K562 (cell line): ENCODE measurements around the gene ARHGEF40. TPM values are rescaled to one million over a fixed set of nuclear protein-coding genes. Genes with fewer than 3 reads are reported as not detected.

Source experiments
- ATAC-seq: fragments of 200-7000 bp; cut with Tn5 transposase; 3 replicates; pipeline ENCODE4 v1.9.1; 2020; ENCODE audit warnings: moderate library complexity
- BruUV-seq: library from RNA; stranded (reverse); fragments of 400-500 nt; replicated peaks from 2 replicates; lab custom pipeline; 2021; lab: Mats Ljungman, UMichigan
- CTCF ChIA-PET: fragments of 300-600 bp; formaldehyde crosslinking; extraction: SDS; loops from one replicate; lab custom pipeline; 2021; ENCODE audit warnings: low intra/inter-chr PET ratio; lab: Yijun Ruan, JAX
- POLR2A ChIA-PET: fragments of 300-600, 350-650 bp; sonication (Branson Sonifier 250); formaldehyde crosslinking; extraction: SDS; loops from one replicate; lab custom pipeline; 2021; ENCODE audit warnings: antibody characterized with exemption, inconsistent platforms; lab: Yijun Ruan, JAX
- DNase-seq, 4 experiments: peaks; one replicate each; pipeline versions ENCODE4 v3.0.0 to v3.0.0-alpha.2; 2011 to 2018; ENCODE audit warnings: low spot score in 3 of 4, mixed read lengths in 3 of 4; ENCODE audit errors: extremely low read depth in 1 of 4
- FAIRE-seq: peaks from 2 replicates; lab custom pipeline; 2011; peaks lifted over from hg19 to GRCh38; lab: Jason Lieb, UNC
- H2AFZ ChIP-seq: 2 replicates; pipeline ENCODE4 v1.6.0; 2011; ENCODE audit warnings: low read depth, low read length, control low read depth, inconsistent platforms
- H3K27ac ChIP-seq: fragments of 200-600 bp; 3 replicates; pipeline ENCODE4 v1.8.0; 2011; ENCODE audit warnings: low read depth, mild to moderate bottlenecking, control low read depth, inconsistent platforms, low read length, moderate library complexity, mixed read lengths; ENCODE audit errors: extremely low read depth
- H3K27me3 ChIP-seq, 2 experiments: fragments of 300-600 bp in 1 of 2; 2 replicates in 1 of 2; 3 replicates in 1 of 2; pipeline versions ENCODE4 v1.6.0 to v1.8.0; 2011; ENCODE audit warnings: inconsistent platforms in 2 of 2, low read length in 2 of 2, mild to moderate bottlenecking in 1 of 2, mixed read lengths in 1 of 2, moderate library complexity in 1 of 2; ENCODE audit not compliant: control insufficient read depth in 2 of 2, insufficient read depth in 2 of 2
- H3K36me3 ChIP-seq: fragments of 300-600 bp; 3 replicates; pipeline ENCODE4 v1.8.0; 2011; ENCODE audit warnings: mild to moderate bottlenecking, low read length, inconsistent platforms; ENCODE audit not compliant: control insufficient read depth, insufficient read depth
- H3K4me1 ChIP-seq, 2 experiments: fragments of 200-600 bp in 1 of 2; replicated peaks in 1 of 2; 2 replicates in 1 of 2; 3 replicates in 1 of 2; pipeline versions ENCODE4 v1.5.1 to v1.8.0; 2011; ENCODE audit warnings: inconsistent platforms in 2 of 2, low read length in 2 of 2, mild to moderate bottlenecking in 1 of 2, mixed read lengths in 1 of 2, moderate library complexity in 1 of 2; ENCODE audit not compliant: control insufficient read depth in 2 of 2, insufficient read depth in 2 of 2
- H3K4me2 ChIP-seq: 2 replicates; pipeline ENCODE4 v1.6.1; 2011; ENCODE audit warnings: low read length, control low read depth, inconsistent platforms, mixed read lengths; ENCODE audit not compliant: insufficient read depth
- H3K4me3 ChIP-seq: fragments of 200-600 bp; sonication (generic), shearing (Covaris generic); 2 replicates; pipeline ENCODE4 v1.5.1; 2016; ENCODE audit warnings: control low read depth, inconsistent platforms
- H3K79me2 ChIP-seq: fragments of 200-600 bp; 3 replicates; pipeline ENCODE4 v1.8.0; 2011; ENCODE audit warnings: low read length, inconsistent platforms; ENCODE audit not compliant: control insufficient read depth, insufficient read depth
- H3K9ac ChIP-seq, 2 experiments: 2 replicates each; pipeline versions ENCODE4 v1.6.0 to v1.6.1; 2011; ENCODE audit warnings: low read depth in 2 of 2, low read length in 2 of 2, control low read depth in 1 of 2, inconsistent platforms in 1 of 2, mild to moderate bottlenecking in 1 of 2, mixed read lengths in 1 of 2; ENCODE audit not compliant: insufficient read depth in 1 of 2
- H3K9me1 ChIP-seq: one replicate; pipeline ENCODE4 v1.6.0; 2011; ENCODE audit warnings: inconsistent platforms, mild to moderate bottlenecking, low read length, moderate library complexity; ENCODE audit not compliant: control insufficient read depth, insufficient read depth
- H3K9me3 ChIP-seq: replicated peaks from 2 replicates; pipeline ENCODE4 v1.5.1; 2011; ENCODE audit warnings: low read depth, low read length, inconsistent platforms; ENCODE audit not compliant: control insufficient read depth, insufficient read depth
- H4K20me1 ChIP-seq: replicated peaks from 2 replicates; pipeline ENCODE4 v1.6.1; 2011; ENCODE audit warnings: low read length, inconsistent platforms, mixed read lengths; ENCODE audit not compliant: control insufficient read depth, insufficient read depth
- DIDO1 ChIP-seq: fragments of 450-650 bp; IDR thresholded peaks from 2 replicates; pipeline ENCODE4 v1.6.1; 2016; ENCODE audit warnings: low read depth, missing biosample characterization, missing genetic modification characterization
- ELF2 ChIP-seq: fragments of 250-450 bp; sonication (Bioruptor Pico); IDR thresholded peaks from 2 replicates; pipeline ENCODE4 v1.5.0; 2021; ENCODE audit warnings: mild to moderate bottlenecking
- ETV1 ChIP-seq: fragments of 450-650 bp; conservative IDR thresholded peaks from 2 replicates; pipeline ENCODE4 v1.6.1; 2016; ENCODE audit warnings: missing genetic modification characterization, control low read depth, low read depth, missing compliant biosample characterization
- SAFB2 ChIP-seq: fragments of 200-400 bp; formaldehyde crosslinking; IDR thresholded peaks from 2 replicates; pipeline ENCODE4 v1.6.1; 2018; ENCODE audit warnings: borderline replicate concordance, low read length, low read depth, moderate library complexity; ENCODE audit not compliant: severe bottlenecking
- SPI1 ChIP-seq: IDR thresholded peaks from 2 replicates; pipeline ENCODE4 v1.6.1; 2011; ENCODE audit warnings: low read depth, low read length, control low read depth, borderline replicate concordance
- ZBTB7A ChIP-seq: IDR thresholded peaks from 2 replicates; pipeline ENCODE4 v1.6.1; 2011; ENCODE audit warnings: low read depth, mild to moderate bottlenecking, low read length, moderate library complexity, borderline replicate concordance; ENCODE audit not compliant: control insufficient read depth
- ZNF134 ChIP-seq: fragments of 250-450 bp; sonication (Bioruptor Pico); conservative IDR thresholded peaks from 2 replicates; pipeline ENCODE4 v1.4.0; 2020
- ZNF263 ChIP-seq: sonication (generic); formaldehyde crosslinking; IDR thresholded peaks from 2 replicates; pipeline ENCODE4 v1.8.0; 2022; ENCODE audit warnings: mild to moderate bottlenecking, missing genetic modification reagents, borderline replicate concordance
- WGBS: fragments of 100-300 bp; shearing (Covaris generic); methylation state at CpG from one replicate; pipeline ENCODE4 v1.1.6; 2016; ENCODE audit warnings: low coverage, mixed read lengths; ENCODE audit not compliant: insufficient coverage; ENCODE audit errors: missing lambda C conversion rate; 5-methylcytosine and 5-hydroxymethylcytosine counted together
- in situ Hi-C: fragments of 300-500 bp; cut with MboI; formaldehyde crosslinking; loops from 4 replicates; pipeline ENCODE4 v1.15.0; 2018; ENCODE audit warnings: inconsistent platforms, mixed read lengths
- intact Hi-C: fragments of 100-400 bp; cut with micrococcal nuclease; formaldehyde crosslinking; loops from 2 replicates; pipeline ENCODE4 v1.14.2; 2022
- polyA plus RNA-seq, 8 experiments: library from polyadenylated mRNA; depleted of rRNA in 4 of 8; stranded (reverse) in 5 of 8; unstranded in 3 of 8; fragments of >200 nt; fragmentation: Nextera tagmentation in 2 of 8; fragmentation: Illumina TruSeq in 1 of 8; extraction: Ambion mirVana in 2 of 8; extraction: Trizol in 1 of 8; gene quantifications; 2 replicates each; pipeline versions ENCODE4 v1.2.1 to v1.2.3, GENCODE V29; 2011 to 2014; ENCODE audit warnings: inconsistent platforms in 1 of 8, missing spikeins in 1 of 8
- total RNA-seq, 7 experiments: library from RNA; depleted of rRNA in 6 of 7; stranded (reverse); fragments of >200 nt in 6 of 7; fragmentation: Illumina TruSeq in 2 of 7; extraction: Trizol in 2 of 7; gene quantifications; 2 replicates each; pipeline versions ENCODE4 v1.2.1 to v1.2.3, GENCODE V29; 2011 to 2021; ENCODE audit warnings: low replicate concordance in 1 of 7
- TF ChIP-seq, protein P1 (sequence below), 2 experiments: fragments of 450-650 bp; IDR thresholded peaks; 2 replicates each; pipeline ENCODE4 v1.6.1; 2016; ENCODE audit warnings: mild to moderate bottlenecking in 2 of 2, borderline replicate concordance in 1 of 2, low read depth in 1 of 2, moderate library complexity in 1 of 2

Gene ARHGEF40
- total and polyA plus RNA-seq, 9 of the 15 experiments (the other 6 are each of a cell fraction or from before 2014, with no cell fraction given) = 0.42 to 6.3 (median 3.8) TPM

DNA sequence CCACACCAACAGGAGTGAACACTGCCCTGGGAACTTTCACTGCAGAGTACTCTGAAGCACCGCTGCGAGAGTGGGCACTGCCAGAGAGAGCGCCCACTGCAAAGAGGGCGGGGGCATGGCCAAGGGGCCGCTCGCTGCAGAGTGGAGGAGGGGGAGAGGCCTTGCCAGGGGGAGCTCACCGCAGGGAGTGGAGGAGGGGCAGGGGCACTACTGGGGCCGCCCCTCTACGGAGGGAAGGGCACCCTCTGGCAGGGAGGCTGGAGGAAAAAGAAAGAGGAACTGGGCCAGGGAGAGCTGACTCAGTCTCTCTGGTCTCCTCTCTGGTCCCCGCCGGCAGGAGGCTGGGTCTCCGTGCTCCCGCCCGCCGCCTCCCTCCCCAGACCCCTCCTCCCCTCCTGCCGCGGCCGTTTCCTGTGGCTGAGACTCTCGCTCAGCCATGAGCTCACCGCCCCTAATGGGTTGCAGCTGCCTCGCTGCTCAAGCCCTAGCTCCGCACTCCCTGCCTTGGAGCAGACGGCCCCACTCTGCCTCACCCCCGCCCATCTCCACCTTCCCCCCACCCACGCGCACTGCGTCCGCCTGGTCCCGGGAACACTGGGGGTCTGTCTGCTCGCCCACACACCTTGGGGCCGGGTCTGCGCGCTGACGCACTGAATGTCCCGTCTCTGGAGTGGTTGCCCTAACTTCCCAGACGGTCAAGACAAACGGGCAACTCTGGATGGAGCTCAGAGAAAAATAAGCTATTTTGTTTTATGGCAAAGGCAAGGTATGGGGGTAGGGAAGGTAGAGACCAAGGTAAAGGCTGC, 1.3 kb downstream of the ARHGEF40 start:
- Histone ChIP-seq H3K27ac (no peak overlapping the region; the same call in 2 of the 3 replicates), H3K27me3 (no peaks in the 10 kb centered on the region), H2AFZ (peak overlapping the region; percentile 60), H3K4me3 (0 out of 2 replicates have a peak overlapping the region, but pooled peaks have one; percentile 13), H3K36me3 (no peaks in the 10 kb centered on the region), H3K9ac (peak overlapping the region in 1 of 2 experiments; percentile 91; a peak in 2 of 4 replicates), H3K4me2 (peak overlapping the region; percentile 72), H3K4me1 (peaks cover 2 to 41% of the 10 kb centered on the region in 2 experiments; a peak in 3 of 5 replicates), H4K20me1 (no peaks in the 10 kb centered on the region), H3K79me2 (no peaks in the 10 kb centered on the region; the same call in 2 of the 3 replicates), H3K9me1 (no peaks in the 10 kb centered on the region), H3K9me3 (no peaks in the 10 kb centered on the region)
- ChIA-PET CTCF (interaction anchor here (1.9 kb wide), 1 partner anchor 21 kb away, joined by 10 read pairs; no protein-coding TSS in a partner anchor), POLR2A (interaction anchor here (0.7 to 2.0 kb wide), 9 partner anchors 8 to 121 kb away, joined by 3 to 6 read pairs (median 4); no protein-coding TSS in a partner anchor)
- in situ Hi-C loops (no loop called here), intact Hi-C loops (no loop called here)
- DNase-seq = peak; percentile 58 to 76 (median 62)
- WGBS = 16% methylated on average over 8 of the region's 37 CpGs
- FAIRE-seq = no peak
- no TSS peak for BruUV-seq
- ATAC-seq = peak; percentile 72
- TF ChIP-seq ELF2 (CRISPR knock-in tag) = no peak
- TF ChIP-seq SPI1 = peak; percentile 91
- no peak for TF ChIP-seq ZNF134 (CRISPR knock-in tag)
- 0 out of 2 replicates have a peak, but pooled peaks have one; percentile 43 for TF ChIP-seq ETV1 (tag)
- no peak for TF ChIP-seq DIDO1 (tag)
- TF ChIP-seq ZBTB7A = peak; percentile 80; the same call in 1 of the 2 replicates
- TF ChIP-seq SAFB2 = no peak
- TF ChIP-seq, protein P1, sequence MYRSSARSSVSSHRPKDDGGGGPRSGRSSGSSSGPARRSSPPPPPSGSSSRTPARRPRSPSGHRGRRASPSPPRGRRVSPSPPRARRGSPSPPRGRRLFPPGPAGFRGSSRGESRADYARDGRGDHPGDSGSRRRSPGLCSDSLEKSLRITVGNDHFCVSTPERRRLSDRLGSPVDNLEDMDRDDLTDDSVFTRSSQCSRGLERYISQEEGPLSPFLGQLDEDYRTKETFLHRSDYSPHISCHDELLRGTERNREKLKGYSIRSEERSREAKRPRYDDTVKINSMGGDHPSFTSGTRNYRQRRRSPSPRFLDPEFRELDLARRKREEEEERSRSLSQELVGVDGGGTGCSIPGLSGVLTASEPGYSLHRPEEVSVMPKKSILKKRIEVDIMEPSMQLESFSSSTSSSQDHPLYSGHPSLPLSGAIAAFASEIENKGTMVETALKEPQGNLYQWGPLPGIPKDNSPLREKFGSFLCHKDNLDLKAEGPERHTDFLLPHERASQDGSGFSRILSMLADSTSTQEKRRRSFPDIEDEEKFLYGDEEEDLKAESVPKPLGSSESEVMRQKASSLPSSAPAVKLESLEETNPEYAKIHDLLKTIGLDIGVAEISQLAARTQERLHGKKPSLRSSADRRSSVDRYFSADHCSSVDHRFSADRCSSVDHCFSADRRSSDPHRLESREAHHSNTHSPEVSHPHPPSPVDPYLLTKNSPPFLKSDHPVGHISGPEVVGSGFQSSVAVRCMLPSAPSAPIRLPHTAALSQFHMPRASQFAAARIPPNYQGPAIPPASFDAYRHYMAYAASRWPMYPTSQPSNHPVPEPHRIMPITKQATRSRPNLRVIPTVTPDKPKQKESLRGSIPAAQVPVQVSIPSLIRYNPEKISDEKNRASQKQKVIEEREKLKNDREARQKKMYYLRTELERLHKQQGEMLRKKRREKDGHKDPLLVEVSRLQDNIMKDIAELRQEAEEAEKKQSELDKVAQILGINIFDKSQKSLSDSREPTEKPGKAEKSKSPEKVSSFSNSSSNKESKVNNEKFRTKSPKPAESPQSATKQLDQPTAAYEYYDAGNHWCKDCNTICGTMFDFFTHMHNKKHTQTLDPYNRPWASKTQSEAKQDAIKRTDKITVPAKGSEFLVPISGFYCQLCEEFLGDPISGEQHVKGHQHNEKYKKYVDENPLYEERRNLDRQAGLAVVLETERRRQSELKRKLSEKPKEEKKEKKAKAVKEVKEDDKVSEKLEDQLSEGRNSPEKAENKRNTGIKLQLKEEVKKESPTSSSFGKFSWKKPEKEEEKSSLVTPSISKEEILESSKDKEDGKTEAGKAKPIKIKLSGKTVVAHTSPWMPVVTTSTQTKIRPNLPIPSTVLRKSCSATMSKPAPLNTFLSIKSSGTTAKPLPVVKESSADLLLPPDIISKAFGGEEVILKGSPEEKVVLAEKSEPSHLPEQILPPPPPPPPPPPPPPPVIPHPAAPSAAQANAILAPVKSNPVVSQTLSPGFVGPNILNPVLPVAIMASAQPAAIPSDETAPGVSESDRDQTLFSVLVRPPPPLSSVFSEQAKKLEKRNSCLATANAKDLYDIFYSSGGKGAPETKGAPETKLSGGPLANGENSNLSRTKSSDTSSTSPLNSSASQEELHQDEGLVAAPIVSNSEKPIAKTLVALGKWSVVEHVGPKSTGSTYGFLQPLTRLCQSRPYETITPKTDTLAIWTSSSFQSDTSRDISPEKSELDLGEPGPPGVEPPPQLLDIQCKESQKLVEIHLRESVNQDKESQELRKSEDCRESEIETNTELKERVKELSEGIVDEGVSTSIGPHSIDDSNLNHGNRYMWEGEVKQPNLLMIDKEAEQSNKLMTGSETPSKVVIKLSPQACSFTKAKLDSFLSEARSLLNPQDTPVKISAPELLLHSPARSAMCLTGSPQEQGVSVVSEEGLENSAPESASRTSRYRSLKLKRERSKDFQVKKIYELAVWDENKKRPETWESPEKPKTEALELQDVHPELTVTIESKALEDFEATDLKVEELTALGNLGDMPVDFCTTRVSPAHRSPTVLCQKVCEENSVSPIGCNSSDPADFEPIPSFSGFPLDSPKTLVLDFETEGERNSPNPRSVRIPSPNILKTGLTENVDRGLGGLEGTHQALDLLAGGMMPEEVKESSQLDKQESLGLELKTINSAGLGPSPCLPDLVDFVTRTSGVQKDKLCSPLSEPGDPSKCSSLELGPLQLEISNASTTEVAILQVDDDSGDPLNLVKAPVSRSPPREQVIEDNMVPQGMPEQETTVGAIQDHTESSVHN (IDR thresholded peaks at IDR 0.05; ENCODE audit: borderline replicate concordance in 1 of 2, low read depth in 1 of 2) = no peak
- peak; percentile 99 for TF ChIP-seq ZNF263 (CRISPR knock-in tag)
